ENCODE data around the gene CORIN.
A peak's percentile ranks its signal among the peaks of the same experiment; 100 is the strongest.

Gene CORIN

GRCh38 chr4:47840291-47840690 lies 2.4 kb upstream of the CORIN start:
- Histone ChIP-seq H4K8ac (ENCODE audit: low read depth, low read length) (no peak overlapping the region), H2BK120ac (ENCODE audit: insufficient read depth, low read length, poor library complexity) (no peak overlapping the region), H4K12ac (ENCODE audit: low read depth, low read length) (no peak overlapping the region), H3K9me3 (ENCODE audit: insufficient read depth, low read depth, low read length) (no peaks in the 10 kb centered on the region), H2AK5ac (ENCODE audit: low read length) (no peak overlapping the region), H3K79me1 (ENCODE audit: low read length) (peaks cover 4% of the 10 kb centered on the region), H2AFZ (ENCODE audit: insufficient read depth, low read length, poor library complexity) (no peak overlapping the region), H2BK5ac (ENCODE audit: low read depth, low read length, poor library complexity) (no peak overlapping the region), H3K4me2 (ENCODE audit: low read length) (no peak overlapping the region), H3K27me3 (ENCODE audit: insufficient read depth, low read length) (no peaks in the 10 kb centered on the region), H3K36me3 (ENCODE audit: control insufficient read depth in 1 of 2, insufficient read depth in 2 of 2, low read length in 2 of 2) (peaks cover 0 to 1% of the 10 kb centered on the region in 2 experiments), H3K79me2 (ENCODE audit: control insufficient read depth, insufficient read depth, low read length, poor library complexity) (peaks cover 3% of the 10 kb centered on the region), H2BK12ac (ENCODE audit: low read length) (no peak overlapping the region), H3K4me3 (ENCODE audit: low read depth, low read length) (no peak overlapping the region), H3K4me1 (ENCODE audit: control insufficient read depth in 1 of 2, insufficient read depth in 2 of 2, low read length in 2 of 2) (peaks cover 9% of the 10 kb centered on the region in 2 experiments), H3K9ac (ENCODE audit: low read length) (no peak overlapping the region), H3K18ac (ENCODE audit: low read length) (no peak overlapping the region), H4K91ac (ENCODE audit: low read depth, low read length) (no peak overlapping the region), H3K27ac (ENCODE audit: low read depth, low read length) (no peak overlapping the region), H3K14ac (ENCODE audit: low read length) (no peak overlapping the region), H3K23ac (ENCODE audit: low read length) (no peak overlapping the region), H3K4ac (ENCODE audit: low read depth, low read length) (no peak overlapping the region)
- no CpG with 5 or more reads among the region's 1 CpG for WGBS (ENCODE audit: extremely low coverage, insufficient coverage, insufficient read length)
- DNase-seq = no peak

DNA sequence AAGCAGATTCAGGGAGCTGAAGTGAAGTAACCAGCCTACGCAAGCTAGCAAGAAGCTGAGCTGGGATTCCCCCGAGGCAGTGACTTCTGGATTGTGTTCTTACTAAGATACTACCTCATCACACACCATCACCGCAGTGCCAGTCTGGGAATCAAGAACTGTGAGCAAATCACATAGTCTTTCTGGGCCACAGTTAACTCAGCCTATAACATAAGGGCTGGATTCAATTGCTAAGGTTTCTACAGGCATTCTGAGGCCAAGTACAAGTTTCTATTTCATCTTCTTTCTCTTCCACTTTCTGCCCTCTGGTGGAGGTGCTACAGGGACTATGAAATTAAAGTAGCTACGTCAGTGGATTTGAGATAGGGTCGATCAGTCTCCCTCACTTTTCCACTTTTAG lies 1.4 kb upstream of the CORIN start:
- Histone ChIP-seq H3K79me2 (ENCODE audit: control insufficient read depth, insufficient read depth, low read length, poor library complexity) (peaks cover 3% of the 10 kb centered on the region), H3K9me3 (ENCODE audit: insufficient read depth, low read depth, low read length) (no peaks in the 10 kb centered on the region), H3K4me2 (ENCODE audit: low read length) (no peak overlapping the region), H2BK12ac (ENCODE audit: low read length) (no peak overlapping the region), H3K23ac (ENCODE audit: low read length) (no peak overlapping the region), H4K8ac (ENCODE audit: low read depth, low read length) (no peak overlapping the region), H3K14ac (ENCODE audit: low read length) (no peak overlapping the region), H2AK5ac (ENCODE audit: low read length) (no peak overlapping the region), H2BK5ac (ENCODE audit: low read depth, low read length, poor library complexity) (no peak overlapping the region), H3K9ac (ENCODE audit: low read length) (no peak overlapping the region), H3K27me3 (ENCODE audit: insufficient read depth, low read length) (no peaks in the 10 kb centered on the region), H3K79me1 (ENCODE audit: low read length) (peaks cover 4% of the 10 kb centered on the region), H3K4me3 (ENCODE audit: low read depth, low read length) (no peak overlapping the region), H4K12ac (ENCODE audit: low read depth, low read length) (no peak overlapping the region), H3K36me3 (ENCODE audit: control insufficient read depth in 1 of 2, insufficient read depth in 2 of 2, low read length in 2 of 2) (peaks cover 0 to 1% of the 10 kb centered on the region in 2 experiments), H4K91ac (ENCODE audit: low read depth, low read length) (no peak overlapping the region), H2BK120ac (ENCODE audit: insufficient read depth, low read length, poor library complexity) (no peak overlapping the region), H3K18ac (ENCODE audit: low read length) (no peak overlapping the region), H3K27ac (ENCODE audit: low read depth, low read length) (no peak overlapping the region), H3K4ac (ENCODE audit: low read depth, low read length) (no peak overlapping the region), H2AFZ (ENCODE audit: insufficient read depth, low read length, poor library complexity) (no peak overlapping the region), H3K4me1 (ENCODE audit: control insufficient read depth in 1 of 2, insufficient read depth in 2 of 2, low read length in 2 of 2) (peaks cover 9 to 10% of the 10 kb centered on the region in 2 experiments)
- whole genome bisulfite sequencing (ENCODE audit: extremely low coverage, insufficient coverage, insufficient read length) = no CpG with 5 or more reads among the region's 5 CpGs
- peak; percentile 45 to 56 for DNase-seq

- H3K4me1 ChIP-seq (ENCODE audit: control insufficient read depth in 1 of 2, insufficient read depth in 2 of 2, low read length in 2 of 2) = peaks cover 9 to 10% of the 10 kb centered on the region in 2 experiments
- H2BK120ac ChIP-seq (ENCODE audit: insufficient read depth, low read length, poor library complexity) = no peak overlapping the region
- no peak overlapping the region for H4K12ac ChIP-seq (ENCODE audit: low read depth, low read length)
- DNase-seq = peak in 1 of 2 donors; percentile 12
- no CpG with 5 or more reads among the region's 4 CpGs for WGBS (ENCODE audit: extremely low coverage, insufficient coverage, insufficient read length)
- no peak overlapping the region for H2BK12ac ChIP-seq (ENCODE audit: low read length)
- H3K27me3 ChIP-seq (ENCODE audit: insufficient read depth, low read length) = no peaks in the 10 kb centered on the region
- H3K36me3 ChIP-seq (ENCODE audit: control insufficient read depth in 1 of 2, insufficient read depth in 2 of 2, low read length in 2 of 2) = peaks cover 0 to 1% of the 10 kb centered on the region in 2 experiments
- H2AFZ ChIP-seq (ENCODE audit: insufficient read depth, low read length, poor library complexity) = no peak overlapping the region
- no peak overlapping the region for H3K4ac ChIP-seq (ENCODE audit: low read depth, low read length)
- no peak overlapping the region for H4K8ac ChIP-seq (ENCODE audit: low read depth, low read length)
- no peak overlapping the region for H4K91ac ChIP-seq (ENCODE audit: low read depth, low read length)
- H3K4me3 ChIP-seq (ENCODE audit: low read depth, low read length) = no peak overlapping the region
- no peak overlapping the region for H3K23ac ChIP-seq (ENCODE audit: low read length)
- peaks cover 3% of the 10 kb centered on the region for H3K79me2 ChIP-seq (ENCODE audit: control insufficient read depth, insufficient read depth, low read length, poor library complexity)
- H3K9ac ChIP-seq (ENCODE audit: low read length) = no peak overlapping the region
- peaks cover 4% of the 10 kb centered on the region for H3K79me1 ChIP-seq (ENCODE audit: low read length)
- H3K9me3 ChIP-seq (ENCODE audit: insufficient read depth, low read depth, low read length) = no peaks in the 10 kb centered on the region
- H2BK5ac ChIP-seq (ENCODE audit: low read depth, low read length, poor library complexity) = no peak overlapping the region
- H3K18ac ChIP-seq (ENCODE audit: low read length) = no peak overlapping the region
- no peak overlapping the region for H3K4me2 ChIP-seq (ENCODE audit: low read length)
- no peak overlapping the region for H2AK5ac ChIP-seq (ENCODE audit: low read length)
- no peak overlapping the region for H3K27ac ChIP-seq (ENCODE audit: low read depth, low read length)
- no peak overlapping the region for H3K14ac ChIP-seq (ENCODE audit: low read length)
Observed at GRCh38 chr4:47838445-47838844, 578 bp upstream of the CORIN start.

DNA sequence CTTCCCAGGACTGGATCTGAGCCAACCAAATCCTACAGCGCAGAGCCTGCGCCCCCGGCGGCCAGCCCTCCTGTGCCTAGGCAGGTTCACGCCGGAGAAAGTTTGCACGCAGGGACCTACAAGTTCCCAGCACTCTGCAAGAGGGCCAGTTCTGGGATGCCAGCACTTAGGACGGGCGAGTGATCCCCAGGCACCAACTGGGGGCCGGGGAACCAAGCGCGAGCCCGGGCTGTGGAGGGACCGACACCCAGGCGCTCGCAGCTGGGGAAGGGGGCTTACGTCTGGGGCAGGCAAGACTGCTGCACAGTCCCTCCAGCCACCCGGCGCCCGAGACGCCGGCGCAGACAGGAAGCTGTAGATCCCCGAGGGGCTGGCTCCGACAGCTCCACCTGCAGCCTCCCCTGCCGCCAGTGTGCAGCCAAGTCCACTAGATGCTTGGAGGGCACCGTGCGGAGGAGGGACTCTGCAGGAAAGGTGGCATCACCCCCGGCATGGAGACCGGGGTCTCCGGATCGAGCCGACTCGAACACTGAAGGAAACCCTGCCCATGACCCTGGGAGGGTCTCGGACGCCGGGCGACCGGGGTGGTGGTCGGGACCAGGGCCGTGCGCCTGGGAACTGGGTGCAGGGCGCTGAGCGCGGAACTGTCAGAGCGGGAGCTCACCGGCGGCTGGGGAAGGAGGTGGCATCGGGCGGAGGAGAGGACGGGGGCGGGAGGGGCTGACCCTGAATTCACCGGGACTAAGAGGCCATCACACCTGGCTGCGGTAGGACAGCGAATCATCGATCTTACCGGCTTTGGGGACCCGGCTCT lies 566 bp downstream of the CORIN start:
- Histone ChIP-seq H2BK120ac (ENCODE audit: insufficient read depth, low read length, poor library complexity) (no peak overlapping the region), H3K36me3 (ENCODE audit: control insufficient read depth in 1 of 2, insufficient read depth in 2 of 2, low read length in 2 of 2) (no peaks in the 10 kb centered on the region), H3K9me3 (ENCODE audit: insufficient read depth, low read depth, low read length) (no peaks in the 10 kb centered on the region), H3K14ac (ENCODE audit: low read length) (peak overlapping the region; percentile 40), H3K27ac (ENCODE audit: low read depth, low read length) (no peak overlapping the region), H4K91ac (ENCODE audit: low read depth, low read length) (peak overlapping the region; percentile 17), H2BK5ac (ENCODE audit: low read depth, low read length, poor library complexity) (no peak overlapping the region), H3K4ac (ENCODE audit: low read depth, low read length) (no peak overlapping the region), H4K12ac (ENCODE audit: low read depth, low read length) (peak overlapping the region; percentile 36), H2AFZ (ENCODE audit: insufficient read depth, low read length, poor library complexity) (peak overlapping the region; percentile 61), H2BK12ac (ENCODE audit: low read length) (no peak overlapping the region), H3K18ac (ENCODE audit: low read length) (no peak overlapping the region), H3K4me2 (ENCODE audit: low read length) (peak overlapping the region; percentile 94), H4K8ac (ENCODE audit: low read depth, low read length) (peak overlapping the region; percentile 73), H3K9ac (ENCODE audit: low read length) (no peak overlapping the region), H3K4me1 (ENCODE audit: control insufficient read depth in 1 of 2, insufficient read depth in 2 of 2, low read length in 2 of 2) (peaks cover 9 to 10% of the 10 kb centered on the region in 2 experiments), H3K27me3 (ENCODE audit: insufficient read depth, low read length) (no peaks in the 10 kb centered on the region), H3K79me2 (ENCODE audit: control insufficient read depth, insufficient read depth, low read length, poor library complexity) (peaks cover 3% of the 10 kb centered on the region), H3K23ac (ENCODE audit: low read length) (no peak overlapping the region), H3K4me3 (ENCODE audit: low read depth, low read length) (peak overlapping the region; percentile 74), H2AK5ac (ENCODE audit: low read length) (no peak overlapping the region), H3K79me1 (ENCODE audit: low read length) (peaks cover 4% of the 10 kb centered on the region)
- peak; percentile 24 to 50 for DNase-seq
- no CpG with 5 or more reads among the region's 58 CpGs for WGBS (ENCODE audit: extremely low coverage, insufficient coverage, insufficient read length)
